ENCODE data around the gene BBS2.

DNA sequence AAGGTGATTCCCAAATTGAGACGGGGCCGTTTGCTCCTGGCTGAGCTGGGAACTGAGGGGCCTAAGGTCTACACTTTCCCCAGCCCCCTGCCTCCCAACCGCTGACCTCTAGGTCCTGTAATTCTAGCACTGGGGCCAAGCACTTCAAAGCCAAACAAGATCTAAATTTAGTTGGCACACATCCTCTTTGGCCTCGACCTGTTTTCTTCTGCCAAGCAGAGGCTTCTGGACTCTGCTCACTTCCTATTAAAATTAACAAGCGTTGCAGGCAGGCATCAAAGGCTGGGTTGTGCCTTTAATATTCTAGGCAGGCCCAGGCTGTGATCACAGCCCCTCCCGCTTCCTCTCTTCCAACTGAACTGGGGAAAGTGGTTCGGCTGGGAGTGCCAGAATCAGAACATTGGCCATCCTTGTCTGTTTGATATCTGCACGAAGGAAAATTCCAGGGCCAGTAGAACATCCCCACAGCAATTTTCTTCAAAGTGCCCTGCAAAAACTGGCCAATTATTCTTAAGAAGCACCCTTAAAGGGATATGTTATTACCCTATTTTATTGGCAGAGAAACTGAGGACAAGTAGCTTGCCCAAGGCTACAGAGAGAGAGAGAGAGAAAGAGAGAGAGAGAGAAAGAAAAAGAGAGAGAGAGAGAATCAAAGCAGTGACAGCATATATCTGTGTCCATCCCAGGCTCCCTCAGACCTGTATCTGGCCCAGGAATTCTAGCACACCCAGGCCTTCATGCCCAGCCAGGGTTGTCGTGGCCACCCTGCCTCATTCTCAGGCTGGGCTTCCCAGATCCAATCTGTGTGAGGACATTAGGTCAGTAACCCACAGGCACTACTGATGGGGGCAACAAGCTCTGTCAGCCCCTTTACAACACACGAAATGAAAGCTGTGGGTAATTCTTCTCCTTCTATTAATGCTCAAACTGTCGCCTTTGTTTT is 32.2 kb upstream of the BBS2 start:
- TF ChIP-seq BACH1 (tag; IDR thresholded peaks at IDR 0.05) (no peak), POLR2A (conservative IDR thresholded peaks at IDR 0.05) (no peak)

All from K562 (cell line).